T-helper 2 cell treated with Interferon-gamma antibody and Interleukin-4, amounts not matched to agents 100 ng/mL and 5 ng/mL, for 36 hours (primary cell): Measurements from ENCODE around the gene TJP3. TPM values are rescaled to one million over a fixed set of nuclear protein-coding genes. Genes with fewer than 3 reads are reported as not detected.

Source experiments
- intact Hi-C: fragments of 100-400 bp; cut with micrococcal nuclease; formaldehyde crosslinking; loops from one replicate; pipeline ENCODE4 v1.15.1; 2023
- total RNA-seq: library from RNA; stranded (reverse); gene quantifications from 2 replicates; pipeline ENCODE4 v1.2.3, GENCODE V29; 2022

TJP3 gene
- total RNA-seq, 1 donor from 2014 or later = 1.2 TPM

DNA sequence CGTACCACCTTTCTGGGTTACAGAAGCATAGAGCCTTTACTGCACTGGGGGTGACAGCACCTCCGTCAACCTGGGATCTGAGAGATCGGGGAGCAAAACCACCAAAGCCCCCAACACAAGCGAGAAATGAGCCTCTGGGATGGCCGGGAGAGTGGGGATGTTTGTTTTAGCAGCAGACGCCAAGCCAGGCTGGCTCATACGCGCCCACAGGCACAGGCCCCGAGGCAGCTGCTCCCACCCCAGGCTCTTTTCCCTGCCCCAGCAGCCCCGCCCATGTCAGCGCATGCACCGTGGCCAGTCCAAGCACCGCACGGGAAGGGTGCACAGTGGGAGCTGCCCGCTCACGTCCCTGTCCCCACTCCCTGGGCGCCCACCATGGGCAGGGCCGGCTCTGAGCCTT, 16.5 kb upstream of the TJP3 start:
- intact Hi-C loops = no loop called here

DNA sequence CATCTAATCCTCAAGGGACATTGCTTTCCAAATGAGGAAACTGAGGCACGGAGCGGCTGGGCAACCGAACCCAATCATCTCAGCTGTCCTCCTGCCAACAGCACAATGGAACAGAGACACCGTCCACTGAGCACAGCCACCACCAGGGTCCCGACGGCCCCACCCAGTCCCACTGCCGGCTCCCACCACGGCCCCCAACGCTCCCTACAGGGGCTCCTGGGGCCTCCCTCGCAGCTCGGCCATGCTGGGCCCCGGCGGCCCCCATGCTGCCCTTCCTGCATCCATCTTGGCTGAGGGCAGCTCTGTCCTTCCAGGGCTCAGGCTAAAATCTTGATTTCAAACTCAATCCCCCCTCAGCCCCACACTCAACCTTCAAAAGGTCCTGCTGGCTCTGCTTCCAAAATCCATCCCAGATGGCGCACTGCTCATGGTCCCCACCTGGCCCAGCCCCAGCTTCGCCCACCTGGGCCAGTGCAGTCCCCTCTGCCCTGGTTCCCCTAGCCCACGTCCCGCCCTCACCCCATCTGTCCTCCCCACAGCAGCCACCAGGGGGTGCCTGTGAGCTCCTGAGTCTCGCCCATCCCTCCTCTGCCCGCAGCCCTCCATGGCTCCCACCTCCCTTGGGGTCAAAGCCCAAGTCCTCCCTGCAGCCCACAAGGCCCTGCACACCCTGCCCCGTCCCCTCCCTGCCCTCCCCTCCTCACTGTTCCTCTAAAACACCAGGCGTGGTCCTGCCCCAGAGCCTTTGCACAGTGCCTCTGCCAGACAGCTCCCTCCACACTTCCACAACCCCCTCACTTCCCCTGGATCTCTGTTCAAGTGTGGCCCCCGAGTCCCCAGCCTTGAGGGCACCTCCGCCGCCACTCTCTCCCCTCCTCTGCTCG, 15.8 kb upstream of the TJP3 start:
- intact Hi-C loops = no loop called here

- intact Hi-C loops = no loop called here
These were observed 14.9 kb upstream of the TJP3 start for GRCh38 chr19:3693025-3693925.

DNA sequence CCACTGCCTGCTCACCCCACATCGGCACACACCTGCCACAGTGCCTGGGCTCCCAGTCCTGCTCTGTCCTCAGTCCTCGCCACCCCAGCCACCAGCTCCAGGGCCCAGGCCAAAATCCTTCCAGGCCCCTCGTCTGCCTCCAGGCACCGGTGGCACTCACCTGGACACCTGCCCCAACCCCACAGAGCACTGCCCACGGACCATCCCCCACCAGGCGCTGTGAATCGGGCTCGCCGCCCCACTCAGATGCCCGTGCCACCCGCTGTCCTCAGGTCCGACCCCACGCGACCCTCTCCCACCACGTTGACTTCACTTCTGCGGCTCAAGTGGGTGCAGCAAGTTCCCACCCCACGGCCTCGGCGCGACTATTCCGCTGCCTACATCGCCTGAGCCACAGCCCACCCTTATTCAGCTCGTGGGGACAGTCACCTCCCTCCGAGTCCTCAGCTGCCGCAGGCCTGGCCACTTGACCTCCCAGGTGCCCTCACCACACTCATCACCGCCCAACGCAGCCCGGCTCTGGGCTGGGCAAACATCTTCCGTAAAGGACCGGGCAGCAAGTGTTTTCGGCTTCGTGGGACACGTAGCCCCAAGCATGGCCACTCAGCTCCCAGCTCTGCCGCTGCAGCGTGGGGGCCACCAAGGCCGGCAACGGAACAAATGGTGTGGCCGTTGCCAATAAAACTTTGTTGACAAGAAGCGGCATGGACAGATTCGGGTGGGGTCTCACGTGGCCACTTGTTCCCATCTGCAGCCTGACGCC, 13.6 kb upstream of the TJP3 start:
- intact Hi-C loops = no loop called here

GRCh38 chr19:3695124-3695733, 13.0 kb upstream of the TJP3 start:
- intact Hi-C loops = no loop called here

DNA sequence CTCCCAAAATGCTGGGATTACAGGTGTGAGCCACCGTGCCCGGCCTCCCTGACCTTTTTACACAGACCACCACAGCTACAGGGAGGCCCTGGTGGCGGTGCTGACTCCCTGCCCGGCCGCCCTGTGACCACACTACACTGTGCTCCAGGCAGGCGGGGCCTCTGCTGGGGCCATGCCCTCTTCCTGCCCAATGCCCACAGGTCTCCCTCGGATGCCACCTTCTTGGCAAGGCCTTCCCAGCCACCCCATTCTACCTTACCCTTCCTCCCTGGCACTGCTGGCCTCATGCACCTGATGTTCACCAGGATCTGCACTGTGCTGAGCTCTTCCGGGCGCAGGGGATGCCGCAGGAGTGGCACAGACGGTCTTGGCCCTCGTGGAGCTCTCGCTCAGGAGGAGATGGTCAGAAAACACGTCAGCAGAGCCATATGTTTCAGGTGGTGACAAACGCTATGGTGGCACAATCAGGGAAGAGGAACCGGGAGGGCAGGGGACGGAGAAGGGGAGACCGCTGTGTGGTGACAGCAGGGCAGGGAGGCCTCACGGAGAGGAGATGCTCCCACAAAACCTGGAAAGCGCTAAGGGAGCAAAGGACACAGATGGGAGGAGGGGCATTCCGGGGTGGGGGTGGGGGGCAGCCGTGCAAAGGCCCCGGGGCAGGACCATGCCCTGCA, 12.1 kb upstream of the TJP3 start:
- intact Hi-C loops = no loop called here

DNA sequence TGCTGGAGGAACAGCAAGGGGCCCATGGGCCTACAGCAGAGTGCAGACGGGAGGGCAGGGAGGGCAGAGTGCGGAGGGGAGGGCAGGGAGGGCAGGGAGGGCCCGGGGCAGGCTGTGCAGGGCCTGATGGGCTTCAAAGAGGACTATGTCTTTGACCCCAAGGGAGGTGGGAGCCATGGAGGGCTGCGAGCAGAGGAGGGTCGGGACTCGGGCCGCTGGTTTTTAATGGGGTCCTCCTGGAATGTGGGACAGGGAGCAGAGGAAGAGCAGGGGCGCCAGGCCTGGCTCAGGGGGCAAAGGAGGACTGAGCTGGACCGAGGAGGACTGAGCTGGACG, 11.6 kb upstream of the TJP3 start:
- intact Hi-C loops = no loop called here

DNA sequence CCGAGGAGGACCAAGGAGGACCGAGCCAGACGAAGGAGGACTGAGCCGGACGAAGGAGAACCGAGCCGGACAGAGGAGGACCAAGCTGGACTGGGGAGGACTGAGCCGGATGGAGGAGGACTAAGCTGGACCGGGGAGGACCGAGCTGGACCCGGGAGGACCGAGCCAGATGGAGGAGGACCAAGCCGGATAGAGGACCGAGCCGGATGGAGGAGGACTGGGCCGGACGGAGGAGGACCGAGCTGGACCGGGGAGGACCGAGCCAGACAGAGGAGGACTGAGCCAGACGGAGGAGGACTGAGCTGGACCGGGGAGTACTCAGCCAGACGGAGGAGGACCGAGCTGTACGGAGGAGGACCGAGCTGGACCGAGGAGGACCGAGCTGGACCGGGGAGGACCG, 11.1 kb upstream of the TJP3 start:
- intact Hi-C loops = no loop called here

DNA sequence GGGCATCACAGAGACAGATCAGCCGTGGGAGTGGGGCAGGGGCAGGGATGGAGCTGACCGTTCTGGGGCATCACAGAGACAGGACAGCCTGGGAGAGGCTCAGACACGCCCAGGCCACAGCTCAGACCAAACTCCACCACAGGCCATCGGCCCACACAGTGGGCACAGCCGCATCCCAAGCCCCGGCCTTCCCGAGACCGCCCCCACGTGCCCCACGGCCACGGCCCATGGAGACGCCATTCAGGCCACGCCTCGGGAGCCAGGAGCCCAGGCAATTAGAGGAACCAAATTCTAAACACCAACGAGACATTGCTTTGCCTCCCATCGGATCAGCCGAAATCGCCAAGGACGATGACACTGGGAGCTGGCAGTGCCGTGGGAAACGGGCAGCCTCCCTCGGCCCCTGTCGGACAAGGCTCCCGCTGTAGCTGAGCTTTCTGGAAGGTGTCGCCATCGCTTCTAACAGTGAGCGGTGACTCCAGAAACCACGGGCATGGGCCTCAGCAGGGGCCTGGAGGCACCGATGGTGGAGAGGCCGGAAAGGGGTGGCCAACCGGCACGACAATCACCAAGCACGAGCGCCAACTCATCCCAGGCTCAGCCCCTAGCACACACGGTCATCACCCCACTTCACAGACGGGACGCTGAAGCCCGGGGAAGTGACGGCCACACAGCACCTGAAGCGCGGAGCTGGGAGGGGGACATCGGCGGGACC, 10.4 kb upstream of the TJP3 start:
- intact Hi-C loops = no loop called here

DNA sequence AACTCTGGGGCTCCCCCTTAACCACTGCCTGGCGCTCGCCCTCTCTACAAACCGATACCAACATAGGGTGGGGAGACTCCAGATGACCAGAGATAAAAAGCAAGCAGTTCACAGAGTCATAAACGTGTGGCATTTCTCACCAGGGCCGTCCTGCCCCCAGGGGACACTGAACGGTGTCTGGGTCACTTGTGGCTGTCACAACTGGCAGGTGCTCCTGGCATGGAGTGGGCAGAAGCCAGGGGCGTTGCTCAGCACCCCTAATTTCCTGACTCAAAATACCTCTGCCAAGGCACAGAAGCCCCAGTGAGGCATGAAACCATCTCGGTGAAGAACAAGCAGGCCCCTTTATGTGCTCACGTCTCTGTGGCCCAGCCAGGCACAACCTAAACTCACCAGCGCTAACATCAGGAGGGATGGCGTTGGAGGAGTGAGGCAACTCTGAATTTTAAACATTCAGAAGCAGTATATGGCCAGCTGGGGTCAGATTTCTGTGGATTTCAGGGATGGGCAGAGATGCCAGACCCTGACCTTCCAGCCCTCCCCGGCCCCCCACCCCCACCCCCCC, 9.7 kb upstream of the TJP3 start:
- intact Hi-C loops = no loop called here

DNA sequence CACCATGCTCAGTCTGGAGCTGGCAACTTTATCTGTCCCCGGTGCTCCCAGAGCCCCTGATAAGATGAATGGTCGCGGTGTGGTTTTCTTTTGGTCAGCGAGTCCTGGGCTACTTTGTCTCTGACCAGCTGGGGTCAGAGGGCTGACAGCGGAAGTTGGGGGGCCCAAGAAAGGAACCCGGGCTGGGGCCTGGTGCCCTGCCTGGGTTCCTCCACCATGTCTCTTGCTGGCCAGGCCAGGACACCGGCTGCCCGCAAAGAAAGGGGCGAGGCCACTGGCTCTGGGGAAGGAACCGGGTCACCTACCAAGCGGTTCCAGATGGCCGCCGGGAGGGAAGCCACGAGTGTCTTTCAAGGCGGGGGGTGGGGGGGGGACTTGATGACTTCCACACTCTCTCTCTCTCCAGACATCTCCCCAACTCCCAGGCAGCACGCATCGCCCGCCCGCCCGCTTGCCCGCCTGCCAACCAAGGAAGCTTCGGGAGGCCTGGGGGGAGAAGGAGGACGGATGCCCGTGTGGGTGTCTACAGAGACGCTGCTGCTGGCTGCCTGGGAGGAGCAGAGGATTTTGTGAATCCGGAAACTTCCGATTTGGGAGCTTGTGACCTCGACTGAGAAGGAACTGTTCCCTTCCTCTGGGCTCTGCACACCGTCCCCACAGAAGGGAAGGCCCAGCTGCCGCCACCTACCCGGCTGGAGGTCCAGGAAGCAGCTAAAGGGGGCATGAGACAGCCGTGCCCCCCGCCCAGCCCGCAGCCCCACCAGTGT, 9.0 kb upstream of the TJP3 start:
- intact Hi-C loops = no loop called here

DNA sequence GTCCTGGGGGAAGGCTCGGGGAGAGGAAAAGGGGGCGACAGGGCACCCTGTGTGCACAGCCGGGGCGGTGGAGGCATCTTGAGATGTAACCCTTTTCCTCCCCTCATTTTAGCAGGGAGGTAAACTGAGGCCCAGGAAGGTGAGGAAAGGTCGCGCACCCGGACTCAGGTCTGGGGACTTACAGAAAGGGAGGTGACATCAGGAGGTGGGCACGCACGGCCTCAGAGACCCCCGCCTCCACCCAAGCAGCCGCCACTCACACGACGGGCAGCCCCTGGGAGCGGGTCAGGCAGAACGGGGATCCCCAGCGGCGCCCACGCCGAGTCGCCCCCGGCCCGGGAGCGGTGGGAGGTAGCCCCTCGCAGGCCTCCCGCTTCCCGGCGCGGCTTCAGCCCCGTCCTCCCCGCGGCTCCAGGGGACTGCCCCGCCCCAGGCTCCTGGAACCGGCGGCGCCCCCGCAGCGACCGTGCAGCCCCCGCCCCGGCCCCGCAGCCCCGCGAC, 8.4 kb upstream of the TJP3 start:
- intact Hi-C loops = loop anchor here (2.0 kb wide), 2 partner anchors 33 to 63 kb away; partner anchors contain the start of gene MRPL54

GRCh38 chr19:3700242-3701032, 7.7 kb upstream of the TJP3 start, which contains the start of gene PIP5K1C:
Gene PIP5K1C (minus strand): TSS chr19:3700468. CDS start chr19:3700390, 78 bp downstream.
- intact Hi-C loops = loop anchor here (2.0 kb wide), 2 partner anchors 34 to 62 kb away; partner anchors contain the start of gene MRPL54

GRCh38 chr19:3701200-3701599, 7.0 kb upstream of the TJP3 start:
- intact Hi-C loops = loop anchor here (2.0 kb wide), 2 partner anchors 34 to 62 kb away; partner anchors contain the start of gene MRPL54

DNA sequence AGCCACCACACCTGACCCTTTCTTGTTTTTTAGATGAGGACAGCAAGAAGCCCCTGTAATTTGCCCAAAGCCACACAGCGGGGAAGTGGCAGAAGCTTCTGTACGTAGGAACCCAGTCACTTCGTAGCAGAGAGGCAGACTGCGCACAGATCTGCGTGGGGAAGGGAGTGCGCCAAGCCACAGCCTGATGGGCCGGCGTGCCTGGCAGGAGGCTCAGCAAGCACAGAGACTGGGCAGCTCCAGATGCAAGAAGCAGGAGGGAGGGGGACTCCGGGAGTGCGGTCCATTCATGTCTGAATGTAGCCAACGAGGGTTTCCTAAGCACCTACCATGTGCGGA, 347 bp upstream of the TJP3 start:
- intact Hi-C loops = no loop called here

DNA sequence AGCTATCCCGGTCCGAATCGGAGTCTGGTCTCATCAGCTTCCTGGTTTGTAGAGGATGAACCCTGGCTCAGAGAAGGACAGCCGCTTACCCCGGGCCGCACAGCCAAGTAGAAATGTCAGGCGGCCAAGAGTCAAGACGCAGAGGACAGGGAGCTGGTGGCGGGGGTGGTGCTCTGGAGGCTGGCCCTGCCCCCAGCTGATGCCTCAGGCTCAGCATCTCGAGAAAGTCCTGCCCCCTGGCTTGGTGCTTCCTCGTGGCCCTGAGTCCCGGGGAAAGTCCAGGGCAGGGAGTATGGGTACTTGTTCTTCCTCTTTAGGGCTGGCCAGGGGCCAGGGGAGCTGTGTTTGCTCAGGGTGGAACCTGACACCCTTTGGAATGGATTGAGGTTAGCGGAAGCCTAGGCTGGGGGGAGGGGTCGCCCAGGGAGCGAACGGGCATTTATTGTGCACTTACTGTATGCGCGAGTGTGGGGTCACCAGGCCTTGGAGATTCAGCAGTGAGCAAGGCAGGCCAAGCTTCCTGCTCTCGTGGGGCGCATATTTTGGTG, 2.2 kb downstream of the TJP3 start:
- intact Hi-C loops = no loop called here
